CD14-positive monocyte (primary cell): ENCODE measurements around the gene FLAD1. TPM values are rescaled to one million over a fixed set of nuclear protein-coding genes. Genes with fewer than 3 reads are reported as not detected.

Experiments used
- DNase-seq, 3 donors: peaks; one replicate each; pipeline ENCODE4 v3.0.0-alpha.2; 2011 to 2022
- H2AFZ ChIP-seq: 2 replicates; pipeline ENCODE4 v1.6.0; 2012; ENCODE audit warnings: mild to moderate bottlenecking, low read depth, low read length, inconsistent platforms; ENCODE audit not compliant: insufficient read depth, poor library complexity, severe bottlenecking
- H3K27ac ChIP-seq, 2 donors: 1 replicate in 1 of 2; 2 replicates in 1 of 2; pipeline ENCODE4 v1.5.1; 2012 to 2013; ENCODE audit warnings: low read length in 2 of 2, control low read depth in 1 of 2, inconsistent platforms in 1 of 2, low read depth in 1 of 2, mild to moderate bottlenecking in 1 of 2
- H3K27me3 ChIP-seq, 2 donors: one replicate each; pipeline versions ENCODE4 v1.6.0 to v1.6.1; 2011 to 2013; ENCODE audit warnings: low read length in 2 of 2; ENCODE audit not compliant: control insufficient read depth in 2 of 2, insufficient read depth in 2 of 2
- H3K36me3 ChIP-seq, 2 donors: replicated peaks in 1 of 2; 1 replicate in 1 of 2; 2 replicates in 1 of 2; pipeline versions ENCODE4 v1.5.1 to v1.6.1; 2012 to 2013; ENCODE audit warnings: low read length in 2 of 2, control low read depth in 1 of 2, inconsistent platforms in 1 of 2, mild to moderate bottlenecking in 1 of 2; ENCODE audit not compliant: insufficient read depth in 2 of 2, control insufficient read depth in 1 of 2
- H3K4me1 ChIP-seq, 2 donors: 1 replicate in 1 of 2; 2 replicates in 1 of 2; pipeline versions ENCODE4 v1.5.1 to v1.6.1; 2012 to 2013; ENCODE audit warnings: low read length in 2 of 2, control low read depth in 1 of 2, inconsistent platforms in 1 of 2, mild to moderate bottlenecking in 1 of 2, moderate library complexity in 1 of 2; ENCODE audit not compliant: insufficient read depth in 2 of 2, control insufficient read depth in 1 of 2
- H3K4me2 ChIP-seq: replicated peaks from 2 replicates; pipeline ENCODE3; 2012; ENCODE audit warnings: low read length, moderate library complexity, mild to moderate bottlenecking; ENCODE audit not compliant: poor library complexity, severe bottlenecking; ENCODE audit errors: extremely low read depth
- H3K4me3 ChIP-seq, 3 experiments: fragments of 200-600 bp in 1 of 3; sonication (generic) in 1 of 3; replicated peaks in 1 of 3; 1 replicate in 2 of 3; 2 replicates in 1 of 3; pipeline ENCODE4 v1.5.1; 2011 to 2013; ENCODE audit warnings: low read length in 3 of 3, mild to moderate bottlenecking in 3 of 3, control low read depth in 2 of 3, low read depth in 2 of 3, inconsistent platforms in 1 of 3, moderate library complexity in 1 of 3
- H3K79me2 ChIP-seq: 2 replicates; pipeline ENCODE4 v1.6.0; 2012; ENCODE audit warnings: mild to moderate bottlenecking, control low read depth, inconsistent platforms, low read length, moderate library complexity; ENCODE audit not compliant: insufficient read depth
- H3K9ac ChIP-seq: 2 replicates; pipeline ENCODE4 v1.6.0; 2017; ENCODE audit warnings: low read length, mild to moderate bottlenecking; ENCODE audit not compliant: insufficient read depth, poor library complexity, severe bottlenecking
- H3K9me3 ChIP-seq, 2 donors: replicated peaks in 1 of 2; 1 replicate in 1 of 2; 2 replicates in 1 of 2; pipeline versions ENCODE4 v1.5.1 to v1.6.1; 2012 to 2013; ENCODE audit warnings: low read length in 2 of 2, control low read depth in 1 of 2; ENCODE audit not compliant: control insufficient read depth in 1 of 2, insufficient read depth in 1 of 2
- H4K20me1 ChIP-seq: 2 replicates; pipeline ENCODE4 v1.6.0; 2012; ENCODE audit warnings: mild to moderate bottlenecking, low read length, control low read depth, moderate library complexity; ENCODE audit not compliant: insufficient read depth
- H3K27ac Mint-ChIP-seq, 7 donors: one replicate each; pipeline ENCODE4 v1.8.0; 2020; ENCODE audit warnings: mild to moderate bottlenecking in 7 of 7, mixed read lengths in 7 of 7, moderate library complexity in 6 of 7, inconsistent platforms in 2 of 7
- H3K27me3 Mint-ChIP-seq, 3 donors: one replicate each; pipeline ENCODE4 v1.8.0; 2021 to 2022; ENCODE audit warnings: low read depth in 3 of 3, mild to moderate bottlenecking in 3 of 3, mixed read lengths in 3 of 3, moderate library complexity in 3 of 3, inconsistent platforms in 1 of 3
- H3K36me3 Mint-ChIP-seq, 2 donors: one replicate each; pipeline ENCODE4 v1.8.0; 2020; ENCODE audit warnings: mixed read lengths in 2 of 2, inconsistent platforms in 1 of 2, mild to moderate bottlenecking in 1 of 2
- H3K4me1 Mint-ChIP-seq: one replicate; pipeline ENCODE4 v1.8.0; 2020; ENCODE audit warnings: mild to moderate bottlenecking, mixed read lengths
- H3K4me3 Mint-ChIP-seq, 2 donors: one replicate each; pipeline ENCODE4 v1.8.0; 2020; ENCODE audit warnings: mild to moderate bottlenecking in 2 of 2, mixed read lengths in 2 of 2, moderate library complexity in 1 of 2
- H3K9me3 Mint-ChIP-seq, 7 donors: one replicate each; pipeline ENCODE4 v1.8.0; 2020 to 2022; ENCODE audit warnings: mixed read lengths in 7 of 7, mild to moderate bottlenecking in 6 of 7, moderate library complexity in 6 of 7, inconsistent platforms in 2 of 7
- WGBS: methylation state at CpG from one replicate; pipeline ENCODE4 v1.1.5; 2013; ENCODE audit warnings: missing lambda C conversion rate; ENCODE audit not compliant: insufficient coverage; 5-methylcytosine and 5-hydroxymethylcytosine counted together
- intact Hi-C, 2 donors: fragments of 100-400 bp; cut with micrococcal nuclease; formaldehyde crosslinking; loops; one replicate each; pipeline versions ENCODE4 v1.15.0 to v1.15.1; 2023
- polyA plus RNA-seq, 3 donors: library from polyadenylated mRNA; depleted of rRNA in 1 of 3; unstranded in 2 of 3; stranded (reverse) in 1 of 3; fragments of 300-500 nt in 2 of 3; fragments of >200 nt in 1 of 3; fragmentation: Illumina TruSeq in 2 of 3; gene quantifications; 1 replicate in 2 of 3; 2 replicates in 1 of 3; pipeline ENCODE4 v1.2.3, GENCODE V29; 2012 to 2021
- TF ChIP-seq, protein P1 (sequence below): fragments of 200-600 bp; IDR thresholded peaks from one replicate; pipeline ENCODE4 v1.8.0; 2022; ENCODE audit warnings: antibody characterized with exemption, mild to moderate bottlenecking

FLAD1 gene
- polyA plus RNA-seq, 3 donors = 31.5 to 41.6 (median 35.1) TPM

DNA sequence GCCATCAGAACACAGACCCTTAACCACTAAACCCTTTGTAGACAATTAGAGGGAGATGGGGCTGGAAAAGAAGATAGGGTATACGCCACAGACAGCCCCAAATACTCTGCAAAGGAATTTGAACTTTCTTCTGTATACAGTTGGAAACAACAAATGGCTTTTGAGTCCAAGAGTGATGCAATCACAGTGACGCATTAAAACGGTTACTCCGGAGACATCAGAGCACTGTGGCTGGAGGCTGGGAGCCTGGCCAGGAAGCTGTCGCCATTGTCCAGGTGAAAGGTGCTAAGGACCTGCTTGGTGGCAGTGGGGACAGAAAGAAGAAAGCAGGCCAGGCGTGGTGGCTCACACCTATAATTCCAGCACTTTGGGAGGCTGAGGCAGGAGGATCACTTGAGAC, 4.2 kb downstream of the FLAD1 start:
- no peaks in the 10 kb centered on the region for H3K27me3 Mint-ChIP-seq
- Histone ChIP-seq H3K36me3 (peaks cover 30 to 38% of the 10 kb centered on the region in 2 donors), H3K79me2 (peaks cover 56% of the 10 kb centered on the region), H3K4me2 (no peak overlapping the region), H3K4me3 (no peak overlapping the region), H3K9ac (no peak overlapping the region), H3K27me3 (no peaks in the 10 kb centered on the region), H2AFZ (no peak overlapping the region), H3K4me1 (peaks cover 18 to 26% of the 10 kb centered on the region in 2 donors), H4K20me1 (peaks cover 37% of the 10 kb centered on the region), H3K9me3 (no peaks in the 10 kb centered on the region), H3K27ac (no peak overlapping the region)
- H3K4me3 Mint-ChIP-seq = no peak overlapping the region
- peaks cover 0 to 2% (median 0%) of the 10 kb centered on the region in 7 donors for H3K9me3 Mint-ChIP-seq
- peaks cover 17% of the 10 kb centered on the region for H3K4me1 Mint-ChIP-seq
- WGBS = 33% methylated on average over 4 of the region's 6 CpGs
- TF ChIP-seq, protein P1, sequence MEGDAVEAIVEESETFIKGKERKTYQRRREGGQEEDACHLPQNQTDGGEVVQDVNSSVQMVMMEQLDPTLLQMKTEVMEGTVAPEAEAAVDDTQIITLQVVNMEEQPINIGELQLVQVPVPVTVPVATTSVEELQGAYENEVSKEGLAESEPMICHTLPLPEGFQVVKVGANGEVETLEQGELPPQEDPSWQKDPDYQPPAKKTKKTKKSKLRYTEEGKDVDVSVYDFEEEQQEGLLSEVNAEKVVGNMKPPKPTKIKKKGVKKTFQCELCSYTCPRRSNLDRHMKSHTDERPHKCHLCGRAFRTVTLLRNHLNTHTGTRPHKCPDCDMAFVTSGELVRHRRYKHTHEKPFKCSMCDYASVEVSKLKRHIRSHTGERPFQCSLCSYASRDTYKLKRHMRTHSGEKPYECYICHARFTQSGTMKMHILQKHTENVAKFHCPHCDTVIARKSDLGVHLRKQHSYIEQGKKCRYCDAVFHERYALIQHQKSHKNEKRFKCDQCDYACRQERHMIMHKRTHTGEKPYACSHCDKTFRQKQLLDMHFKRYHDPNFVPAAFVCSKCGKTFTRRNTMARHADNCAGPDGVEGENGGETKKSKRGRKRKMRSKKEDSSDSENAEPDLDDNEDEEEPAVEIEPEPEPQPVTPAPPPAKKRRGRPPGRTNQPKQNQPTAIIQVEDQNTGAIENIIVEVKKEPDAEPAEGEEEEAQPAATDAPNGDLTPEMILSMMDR = no peak
- no peak for DNase-seq
- intact Hi-C loops = no loop called here
- peak overlapping the region in 3 of 7 donors; percentile 37 to 74 (median 50) for H3K27ac Mint-ChIP-seq
- peaks cover 28 to 46% of the 10 kb centered on the region in 2 donors for H3K36me3 Mint-ChIP-seq

DNA sequence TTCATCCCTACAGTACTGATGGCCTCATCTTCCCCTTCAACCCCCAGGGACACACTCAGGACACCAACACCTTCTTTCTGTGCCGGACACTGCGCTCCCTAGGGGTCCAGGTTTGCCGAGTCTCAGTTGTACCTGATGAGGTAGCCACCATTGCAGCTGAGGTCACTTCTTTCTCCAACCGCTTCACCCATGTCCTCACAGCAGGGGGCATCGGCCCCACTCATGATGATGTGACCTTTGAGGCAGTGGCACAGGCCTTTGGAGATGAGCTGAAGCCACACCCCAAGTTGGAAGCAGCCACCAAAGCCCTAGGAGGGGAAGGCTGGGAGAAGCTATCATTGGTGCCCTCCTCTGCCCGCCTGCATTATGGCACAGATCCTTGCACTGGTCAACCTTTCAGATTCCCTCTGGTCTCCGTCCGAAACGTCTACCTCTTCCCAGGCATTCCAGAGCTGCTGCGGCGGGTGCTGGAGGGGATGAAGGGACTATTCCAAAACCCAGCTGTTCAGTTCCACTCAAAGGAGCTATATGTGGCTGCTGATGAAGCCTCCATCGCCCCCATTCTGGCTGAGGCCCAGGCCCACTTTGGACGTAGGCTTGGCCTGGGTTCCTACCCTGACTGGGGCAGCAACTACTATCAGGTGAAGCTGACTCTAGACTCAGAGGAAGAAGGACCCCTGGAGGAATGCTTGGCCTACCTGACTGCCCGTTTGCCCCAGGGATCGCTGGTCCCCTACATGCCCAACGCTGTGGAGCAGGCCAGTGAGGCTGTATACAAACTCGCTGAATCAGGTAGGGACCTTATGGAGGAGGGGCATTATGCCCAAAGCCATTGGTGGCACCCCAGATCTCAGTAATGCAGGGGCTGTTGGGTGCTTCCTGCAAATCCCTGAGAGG, 5.2 kb downstream of the FLAD1 start:
- Mint-ChIP-seq H3K4me1 (peaks cover 22% of the 10 kb centered on the region), H3K9me3 (peaks cover 0 to 2% (median 0%) of the 10 kb centered on the region in 7 donors)
- peaks cover 13 to 20% of the 10 kb centered on the region in 2 donors for H3K4me1 ChIP-seq

More for the DNA sequence above, 5.2 kb downstream of the FLAD1 start:
- no peaks in the 10 kb centered on the region for H3K9me3 ChIP-seq
- no peak overlapping the region for H3K4me3 ChIP-seq
- Mint-ChIP-seq H3K27me3 (no peaks in the 10 kb centered on the region), H3K27ac (peak overlapping the region in 3 of 7 donors; percentile 50 to 67 (median 66)), H3K4me3 (no peak overlapping the region), H3K36me3 (peaks cover 31 to 49% of the 10 kb centered on the region in 2 donors)
- H3K79me2 ChIP-seq = peaks cover 54% of the 10 kb centered on the region
- TF ChIP-seq, protein P1 = no peak
- H3K9ac ChIP-seq = no peak overlapping the region
- WGBS = 97% methylated on average over 11 of the region's 17 CpGs
- H3K36me3 ChIP-seq = peaks cover 30 to 38% of the 10 kb centered on the region in 2 donors
- H4K20me1 ChIP-seq = peaks cover 37% of the 10 kb centered on the region
- no peak overlapping the region for H2AFZ ChIP-seq
- no peak overlapping the region for H3K4me2 ChIP-seq
- H3K27me3 ChIP-seq = no peaks in the 10 kb centered on the region
- DNase-seq = no peak
- H3K27ac ChIP-seq = no peak overlapping the region
- intact Hi-C loops = no loop called here
